ENCODE results near the gene SPEM2. TPM values are rescaled to one million over a fixed set of nuclear protein-coding genes. Genes with fewer than 3 reads are reported as not detected.
A peak's percentile ranks its signal among the peaks of the same experiment; 100 is the strongest.

The SPEM2 gene
- total and polyA plus RNA-seq, 9 donors = not detected

DNA sequence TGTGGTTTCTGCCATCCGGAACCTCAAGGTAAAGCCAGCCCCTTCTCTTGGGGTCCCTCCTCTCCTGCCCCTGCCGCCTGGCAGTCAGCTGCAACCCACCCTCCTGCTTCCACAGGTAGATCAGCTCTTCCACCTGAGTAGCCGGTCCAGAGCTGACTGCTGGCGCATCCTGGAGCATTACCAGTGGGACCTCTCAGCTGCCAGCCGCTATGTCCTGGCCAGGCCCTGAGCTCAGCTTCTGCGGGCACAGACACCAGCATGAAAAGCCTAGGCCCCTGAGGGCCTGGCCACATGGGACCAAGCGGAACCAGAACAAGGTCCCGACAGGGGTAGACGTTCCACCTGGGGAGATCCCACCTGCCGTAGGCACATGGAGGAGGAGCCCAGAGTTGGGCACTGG, 36.6 kb upstream of the SPEM2 start:
- Histone ChIP-seq H3K9me3 (no peaks in the 10 kb centered on the region), H3K4me3 (no peak overlapping the region), H3K27me3 (no peaks in the 10 kb centered on the region), H3K27ac (no peak overlapping the region), H3K4me1 (ENCODE audit: insufficient read depth) (peaks cover 8% of the 10 kb centered on the region), H3K36me3 (no peaks in the 10 kb centered on the region)
- intact Hi-C loops (cut with DNase I) = no loop called here
- TF ChIP-seq EP300 (IDR thresholded peaks at IDR 0.05) = no peak
- no peak for TF ChIP-seq CTCF (IDR thresholded peaks at IDR 0.05)
- TF ChIP-seq POLR2A (IDR thresholded peaks at IDR 0.05) = no peak
- DNase-seq = no peak
- WGBS, 3 donors = 90 to 92% (median 92%) methylated on average over 10 of the region's 10 CpGs

GRCh38 chr17:7389924-7390910, 35.2 kb upstream of the SPEM2 start:
- intact Hi-C loops (cut with DNase I) = no loop called here
- Histone ChIP-seq H3K27ac (no peak overlapping the region), H3K27me3 (no peaks in the 10 kb centered on the region), H3K4me3 (no peak overlapping the region), H3K9me3 (no peaks in the 10 kb centered on the region), H3K4me1 (ENCODE audit: insufficient read depth) (peaks cover 5% of the 10 kb centered on the region), H3K36me3 (no peaks in the 10 kb centered on the region)
- DNase-seq = no peak
- WGBS, 3 donors = 86 to 90% (median 86%) methylated on average over 19 of the region's 19 CpGs
- TF ChIP-seq POLR2A (IDR thresholded peaks at IDR 0.05) (no peak), CTCF (IDR thresholded peaks at IDR 0.05) (no peak), EP300 (IDR thresholded peaks at IDR 0.05) (no peak)

GRCh38 chr17:7391307-7391706, 34.1 kb upstream of the SPEM2 start:
- TF ChIP-seq EP300 (IDR thresholded peaks at IDR 0.05) (no peak), CTCF (IDR thresholded peaks at IDR 0.05) (no peak), POLR2A (IDR thresholded peaks at IDR 0.05) (no peak)
- Histone ChIP-seq H3K36me3 (no peaks in the 10 kb centered on the region), H3K4me1 (ENCODE audit: insufficient read depth) (peaks cover 5% of the 10 kb centered on the region), H3K9me3 (no peaks in the 10 kb centered on the region), H3K27ac (no peak overlapping the region), H3K4me3 (no peak overlapping the region), H3K27me3 (no peaks in the 10 kb centered on the region)
- intact Hi-C loops (cut with DNase I) = no loop called here
- WGBS, 3 donors = 87 to 89% (median 89%) methylated on average over 2 of the region's 2 CpGs
- no peak for DNase-seq

DNA sequence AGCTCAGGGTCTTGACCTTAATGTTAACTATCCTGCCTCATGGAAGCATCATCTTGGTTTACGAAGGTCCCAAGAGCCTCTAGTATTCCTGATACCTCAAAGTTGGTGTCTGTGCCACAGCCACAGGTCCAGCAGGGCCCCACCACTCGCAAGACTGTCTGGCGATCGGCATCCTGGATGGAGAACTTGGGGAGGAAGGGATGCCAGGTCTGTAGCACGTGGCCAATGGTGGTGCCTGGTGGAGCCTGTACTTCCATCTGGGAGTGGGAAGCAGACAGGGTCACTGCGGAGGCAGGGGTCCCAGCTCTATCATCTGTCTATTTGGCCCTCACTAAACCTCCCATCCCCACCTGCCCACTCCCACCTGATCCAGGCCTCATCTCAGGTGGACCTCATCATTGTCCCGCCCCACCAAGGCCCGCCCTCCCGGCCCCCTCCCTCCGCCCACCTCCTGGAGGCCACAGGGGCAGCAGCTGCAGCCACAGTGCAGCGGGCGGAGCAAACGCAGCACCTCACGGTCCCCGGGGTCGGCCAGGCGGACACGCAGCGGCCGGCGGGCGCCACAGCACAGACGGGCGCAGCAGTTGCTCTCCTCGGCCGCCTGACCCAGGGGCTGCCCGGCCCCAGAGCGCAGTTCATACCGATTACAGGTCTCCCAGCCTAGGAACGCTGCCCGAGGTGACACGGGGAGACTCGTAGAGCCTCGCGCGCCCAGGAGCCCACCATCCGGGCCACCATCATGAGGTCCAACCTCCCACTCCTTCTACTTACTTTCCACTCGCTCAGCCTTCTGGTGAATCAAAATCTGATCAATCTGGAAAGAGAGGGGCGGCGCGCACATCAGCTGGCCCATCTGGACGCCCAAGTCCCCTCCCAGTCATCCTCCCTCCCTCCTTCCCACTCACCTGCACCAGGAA, 32.5 kb upstream of the SPEM2 start:
- Histone ChIP-seq H3K4me1 (ENCODE audit: insufficient read depth) (peaks cover 5% of the 10 kb centered on the region), H3K9me3 (no peaks in the 10 kb centered on the region), H3K4me3 (peak overlapping the region; percentile 63), H3K36me3 (no peaks in the 10 kb centered on the region), H3K27ac (no peak overlapping the region), H3K27me3 (no peaks in the 10 kb centered on the region)
- TF ChIP-seq CTCF (IDR thresholded peaks at IDR 0.05) (no peak), POLR2A (IDR thresholded peaks at IDR 0.05) (no peak), EP300 (IDR thresholded peaks at IDR 0.05) (no peak)
- 60 to 66% (median 64%) methylated on average over 42 of the region's 42 CpGs for WGBS, 3 donors
- intact Hi-C loops (cut with DNase I) = no loop called here
- DNase-seq = peak in 3 of 5 donors; percentile 44 to 51 (median 48)

All from ovary (tissue), 9 donors.